Measurements from ENCODE around the gene CEACAM5.

Gene CEACAM5

DNA sequence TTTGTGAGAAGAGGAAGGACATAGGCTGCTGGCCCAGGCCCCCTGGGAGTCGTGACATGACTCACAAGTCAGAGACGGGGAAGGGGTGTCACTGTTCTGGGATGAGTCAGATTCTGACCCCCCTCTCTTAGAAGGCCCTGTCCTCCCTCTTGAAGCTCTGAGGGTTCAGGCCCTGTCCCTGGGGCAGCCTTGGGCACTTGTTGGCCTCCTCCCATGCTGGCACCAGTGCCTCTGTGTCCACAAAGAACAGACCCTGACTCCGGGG lies 17.7 kb upstream of the CEACAM5 start:
- Histone ChIP-seq H3K36me3 (ENCODE audit: low read depth) (no peaks in the 10 kb centered on the region), H3K27me3 (ENCODE audit: insufficient read depth, poor library complexity, severe bottlenecking) (no peaks in the 10 kb centered on the region)
- TF ChIP-seq, protein P1, sequence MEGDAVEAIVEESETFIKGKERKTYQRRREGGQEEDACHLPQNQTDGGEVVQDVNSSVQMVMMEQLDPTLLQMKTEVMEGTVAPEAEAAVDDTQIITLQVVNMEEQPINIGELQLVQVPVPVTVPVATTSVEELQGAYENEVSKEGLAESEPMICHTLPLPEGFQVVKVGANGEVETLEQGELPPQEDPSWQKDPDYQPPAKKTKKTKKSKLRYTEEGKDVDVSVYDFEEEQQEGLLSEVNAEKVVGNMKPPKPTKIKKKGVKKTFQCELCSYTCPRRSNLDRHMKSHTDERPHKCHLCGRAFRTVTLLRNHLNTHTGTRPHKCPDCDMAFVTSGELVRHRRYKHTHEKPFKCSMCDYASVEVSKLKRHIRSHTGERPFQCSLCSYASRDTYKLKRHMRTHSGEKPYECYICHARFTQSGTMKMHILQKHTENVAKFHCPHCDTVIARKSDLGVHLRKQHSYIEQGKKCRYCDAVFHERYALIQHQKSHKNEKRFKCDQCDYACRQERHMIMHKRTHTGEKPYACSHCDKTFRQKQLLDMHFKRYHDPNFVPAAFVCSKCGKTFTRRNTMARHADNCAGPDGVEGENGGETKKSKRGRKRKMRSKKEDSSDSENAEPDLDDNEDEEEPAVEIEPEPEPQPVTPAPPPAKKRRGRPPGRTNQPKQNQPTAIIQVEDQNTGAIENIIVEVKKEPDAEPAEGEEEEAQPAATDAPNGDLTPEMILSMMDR (IDR thresholded peaks at IDR 0.05; ENCODE audit: poor library complexity, severe bottlenecking): no peak

DNA sequence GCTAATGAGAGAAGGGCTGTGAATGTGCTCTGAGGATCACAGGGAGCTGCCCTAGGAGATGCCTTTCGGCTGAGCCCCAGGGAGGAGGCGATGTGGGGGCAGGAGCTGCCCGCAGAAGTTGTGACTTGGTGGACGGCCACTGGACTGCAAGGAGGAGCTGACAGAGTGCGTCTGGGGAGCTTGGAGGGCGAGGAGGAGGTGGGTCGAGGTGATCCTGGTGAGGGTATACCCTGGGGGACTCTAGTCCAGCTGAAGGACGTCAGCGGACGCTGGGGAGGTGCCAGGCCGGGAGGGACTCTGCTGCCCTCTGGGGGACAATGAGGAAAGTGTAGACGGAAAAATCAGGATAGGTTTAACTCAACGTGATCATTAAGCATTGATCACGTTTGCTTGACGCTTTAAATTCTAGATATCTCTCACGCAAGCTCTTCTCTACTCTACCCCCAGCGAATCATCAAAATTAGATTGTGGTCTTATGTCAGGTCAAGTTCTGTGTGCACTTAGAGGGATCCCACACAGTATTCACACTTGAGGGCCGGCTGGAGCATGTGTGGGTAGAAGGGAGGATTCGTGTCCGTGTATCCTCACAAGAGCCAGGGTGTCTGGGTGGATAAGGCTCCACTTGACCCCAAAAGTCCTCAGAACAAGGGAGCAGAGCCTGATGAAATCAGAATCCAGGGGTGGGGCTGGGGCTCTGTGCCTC lies 17.0 kb upstream of the CEACAM5 start:
- no peaks in the 10 kb centered on the region for H3K36me3 ChIP-seq (ENCODE audit: low read depth)
- peaks cover 3% of the 10 kb centered on the region for H3K9me3 ChIP-seq (ENCODE audit: severe bottlenecking)
- no peaks in the 10 kb centered on the region for H3K4me1 ChIP-seq (ENCODE audit: insufficient read depth, poor library complexity, severe bottlenecking)
- TF ChIP-seq, protein P1 (IDR thresholded peaks at IDR 0.05; ENCODE audit: poor library complexity, severe bottlenecking): peak; percentile 61
- no peak for ATAC-seq (ENCODE audit: low read depth)
- H3K27me3 ChIP-seq (ENCODE audit: insufficient read depth, poor library complexity, severe bottlenecking): no peaks in the 10 kb centered on the region
- no peak overlapping the region for H3K4me3 ChIP-seq (ENCODE audit: severe bottlenecking)
- H3K27ac ChIP-seq (ENCODE audit: poor library complexity, severe bottlenecking): no peak overlapping the region
- DNase-seq (ENCODE audit: low spot score): no peak

More for the DNA sequence above, 17.7 kb upstream of the CEACAM5 start:
- ATAC-seq (ENCODE audit: low read depth) (no peak), DNase-seq (ENCODE audit: low spot score) (no peak)
- no peak overlapping the region for H3K4me3 ChIP-seq (ENCODE audit: severe bottlenecking)
- H3K9me3 ChIP-seq (ENCODE audit: severe bottlenecking): peaks cover 3% of the 10 kb centered on the region
- no peaks in the 10 kb centered on the region for H3K4me1 ChIP-seq (ENCODE audit: insufficient read depth, poor library complexity, severe bottlenecking)
- H3K27ac ChIP-seq (ENCODE audit: poor library complexity, severe bottlenecking): no peak overlapping the region

DNA sequence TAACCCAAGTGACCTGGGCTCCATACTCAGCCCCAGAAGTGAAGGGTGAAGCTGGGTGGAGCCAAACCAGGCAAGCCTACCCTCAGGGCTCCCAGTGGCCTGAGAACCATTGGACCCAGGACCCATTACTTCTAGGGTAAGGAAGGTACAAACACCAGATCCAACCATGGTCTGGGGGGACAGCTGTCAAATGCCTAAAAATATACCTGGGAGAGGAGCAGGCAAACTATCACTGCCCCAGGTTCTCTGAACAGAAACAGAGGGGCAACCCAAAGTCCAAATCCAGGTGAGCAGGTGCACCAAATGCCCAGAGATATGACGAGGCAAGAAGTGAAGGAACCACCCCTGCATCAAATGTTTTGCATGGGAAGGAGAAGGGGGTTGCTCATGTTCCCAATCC lies 14.2 kb upstream of the CEACAM5 start:
- Histone ChIP-seq H3K9me3 (ENCODE audit: severe bottlenecking) (peaks cover 3% of the 10 kb centered on the region), H3K4me3 (ENCODE audit: severe bottlenecking) (no peak overlapping the region), H3K36me3 (ENCODE audit: low read depth) (no peaks in the 10 kb centered on the region), H3K27me3 (ENCODE audit: insufficient read depth, poor library complexity, severe bottlenecking) (no peaks in the 10 kb centered on the region), H3K4me1 (ENCODE audit: insufficient read depth, poor library complexity, severe bottlenecking) (no peaks in the 10 kb centered on the region), H3K27ac (ENCODE audit: poor library complexity, severe bottlenecking) (no peak overlapping the region)
- DNase-seq (ENCODE audit: low spot score) (no peak), ATAC-seq (ENCODE audit: low read depth) (no peak)
- TF ChIP-seq, protein P1 (IDR thresholded peaks at IDR 0.05; ENCODE audit: poor library complexity, severe bottlenecking): no peak

DNA sequence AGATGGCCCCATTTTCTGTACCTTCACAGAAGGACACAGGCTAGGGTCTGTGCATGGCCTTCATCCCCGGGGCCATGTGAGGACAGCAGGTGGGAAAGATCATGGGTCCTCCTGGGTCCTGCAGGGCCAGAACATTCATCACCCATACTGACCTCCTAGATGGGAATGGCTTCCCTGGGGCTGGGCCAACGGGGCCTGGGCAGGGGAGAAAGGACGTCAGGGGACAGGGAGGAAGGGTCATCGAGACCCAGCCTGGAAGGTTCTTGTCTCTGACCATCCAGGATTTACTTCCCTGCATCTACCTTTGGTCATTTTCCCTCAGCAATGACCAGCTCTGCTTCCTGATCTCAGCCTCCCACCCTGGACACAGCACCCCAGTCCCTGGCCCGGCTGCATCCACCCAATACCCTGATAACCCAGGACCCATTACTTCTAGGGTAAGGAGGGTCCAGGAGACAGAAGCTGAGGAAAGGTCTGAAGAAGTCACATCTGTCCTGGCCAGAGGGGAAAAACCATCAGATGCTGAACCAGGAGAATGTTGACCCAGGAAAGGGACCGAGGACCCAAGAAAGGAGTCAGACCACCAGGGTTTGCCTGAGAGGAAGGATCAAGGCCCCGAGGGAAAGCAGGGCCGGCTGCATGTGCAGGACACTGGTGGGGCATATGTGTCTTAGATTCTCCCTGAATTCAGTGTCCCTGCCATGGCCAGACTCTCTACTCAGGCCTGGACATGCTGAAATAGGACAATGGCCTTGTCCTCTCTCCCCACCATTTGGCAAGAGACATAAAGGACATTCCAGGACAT lies 13.4 kb upstream of the CEACAM5 start:
- Histone ChIP-seq H3K4me1 (ENCODE audit: insufficient read depth, poor library complexity, severe bottlenecking) (no peaks in the 10 kb centered on the region), H3K4me3 (ENCODE audit: severe bottlenecking) (no peak overlapping the region), H3K9me3 (ENCODE audit: severe bottlenecking) (peaks cover 3% of the 10 kb centered on the region), H3K27me3 (ENCODE audit: insufficient read depth, poor library complexity, severe bottlenecking) (no peaks in the 10 kb centered on the region), H3K36me3 (ENCODE audit: low read depth) (no peaks in the 10 kb centered on the region), H3K27ac (ENCODE audit: poor library complexity, severe bottlenecking) (no peak overlapping the region)
- TF ChIP-seq, protein P1 (IDR thresholded peaks at IDR 0.05; ENCODE audit: poor library complexity, severe bottlenecking): no peak
- no peak for DNase-seq (ENCODE audit: low spot score)
- ATAC-seq (ENCODE audit: low read depth): no peak

DNA sequence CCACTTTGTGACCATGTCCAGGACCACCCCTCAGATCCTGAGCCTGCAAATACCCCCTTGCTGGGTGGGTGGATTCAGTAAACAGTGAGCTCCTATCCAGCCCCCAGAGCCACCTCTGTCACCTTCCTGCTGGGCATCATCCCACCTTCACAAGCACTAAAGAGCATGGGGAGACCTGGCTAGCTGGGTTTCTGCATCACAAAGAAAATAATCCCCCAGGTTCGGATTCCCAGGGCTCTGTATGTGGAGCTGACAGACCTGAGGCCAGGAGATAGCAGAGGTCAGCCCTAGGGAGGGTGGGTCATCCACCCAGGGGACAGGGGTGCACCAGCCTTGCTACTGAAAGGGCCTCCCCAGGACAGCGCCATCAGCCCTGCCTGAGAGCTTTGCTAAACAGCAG lies 12.7 kb upstream of the CEACAM5 start:
- no peak for ATAC-seq (ENCODE audit: low read depth)

More for the DNA sequence above, 12.7 kb upstream of the CEACAM5 start:
- peak; percentile 20 for DNase-seq (ENCODE audit: low spot score)
- Histone ChIP-seq H3K4me3 (ENCODE audit: severe bottlenecking) (no peak overlapping the region), H3K27me3 (ENCODE audit: insufficient read depth, poor library complexity, severe bottlenecking) (no peaks in the 10 kb centered on the region), H3K4me1 (ENCODE audit: insufficient read depth, poor library complexity, severe bottlenecking) (no peaks in the 10 kb centered on the region), H3K9me3 (ENCODE audit: severe bottlenecking) (peaks cover 3% of the 10 kb centered on the region), H3K27ac (ENCODE audit: poor library complexity, severe bottlenecking) (no peak overlapping the region), H3K36me3 (ENCODE audit: low read depth) (no peaks in the 10 kb centered on the region)
- TF ChIP-seq, protein P1 (IDR thresholded peaks at IDR 0.05; ENCODE audit: poor library complexity, severe bottlenecking): no peak

Measured in RWPE2 (cell line).